Nephron (organoid): Measurements from ENCODE around the gene KCNJ4.
A peak's percentile ranks its signal among the peaks of the same experiment; 100 is the strongest.

Source experiments
- H3K27ac Mint-ChIP-seq, 3 experiments: 2 replicates each; pipeline ENCODE4 v1.8.0; 2020; ENCODE audit warnings: mixed read lengths in 3 of 3, mild to moderate bottlenecking in 2 of 3, moderate library complexity in 1 of 3
- H3K27me3 Mint-ChIP-seq: 2 replicates; pipeline ENCODE4 v1.8.0; 2021; ENCODE audit warnings: low read depth, mild to moderate bottlenecking, moderate library complexity, mixed read lengths
- H3K36me3 Mint-ChIP-seq: 2 replicates; pipeline ENCODE4 v1.8.0; 2020; ENCODE audit warnings: low read depth, mixed read lengths
- H3K4me1 Mint-ChIP-seq: 2 replicates; pipeline ENCODE4 v1.8.0; 2020; ENCODE audit warnings: mixed read lengths
- H3K4me3 Mint-ChIP-seq, 3 experiments: 2 replicates each; pipeline ENCODE4 v1.8.0; 2020; ENCODE audit warnings: mild to moderate bottlenecking in 3 of 3, mixed read lengths in 3 of 3, moderate library complexity in 2 of 3
- H3K9me3 Mint-ChIP-seq: 2 replicates; pipeline ENCODE4 v1.8.0; 2020; ENCODE audit warnings: mixed read lengths
- TF ChIP-seq, protein P1 (sequence below), 3 experiments: fragments of 200-600 bp; sonication (generic); IDR thresholded peaks; one replicate each; pipeline ENCODE4 v1.5.0; 2021; ENCODE audit warnings: antibody characterized with exemption in 3 of 3; ENCODE audit not compliant: unreplicated experiment in 3 of 3

The KCNJ4 gene

GRCh38 chr22:38464992-38465672, 10.1 kb upstream of the KCNJ4 start:
- peaks cover 53% of the 10 kb centered on the region for H3K27me3 Mint-ChIP-seq
- no peaks in the 10 kb centered on the region for H3K36me3 Mint-ChIP-seq
- H3K4me1 Mint-ChIP-seq = peaks cover 19% of the 10 kb centered on the region
- H3K9me3 Mint-ChIP-seq = no peaks in the 10 kb centered on the region
- no peak overlapping the region for H3K27ac Mint-ChIP-seq
- TF ChIP-seq, protein P1, sequence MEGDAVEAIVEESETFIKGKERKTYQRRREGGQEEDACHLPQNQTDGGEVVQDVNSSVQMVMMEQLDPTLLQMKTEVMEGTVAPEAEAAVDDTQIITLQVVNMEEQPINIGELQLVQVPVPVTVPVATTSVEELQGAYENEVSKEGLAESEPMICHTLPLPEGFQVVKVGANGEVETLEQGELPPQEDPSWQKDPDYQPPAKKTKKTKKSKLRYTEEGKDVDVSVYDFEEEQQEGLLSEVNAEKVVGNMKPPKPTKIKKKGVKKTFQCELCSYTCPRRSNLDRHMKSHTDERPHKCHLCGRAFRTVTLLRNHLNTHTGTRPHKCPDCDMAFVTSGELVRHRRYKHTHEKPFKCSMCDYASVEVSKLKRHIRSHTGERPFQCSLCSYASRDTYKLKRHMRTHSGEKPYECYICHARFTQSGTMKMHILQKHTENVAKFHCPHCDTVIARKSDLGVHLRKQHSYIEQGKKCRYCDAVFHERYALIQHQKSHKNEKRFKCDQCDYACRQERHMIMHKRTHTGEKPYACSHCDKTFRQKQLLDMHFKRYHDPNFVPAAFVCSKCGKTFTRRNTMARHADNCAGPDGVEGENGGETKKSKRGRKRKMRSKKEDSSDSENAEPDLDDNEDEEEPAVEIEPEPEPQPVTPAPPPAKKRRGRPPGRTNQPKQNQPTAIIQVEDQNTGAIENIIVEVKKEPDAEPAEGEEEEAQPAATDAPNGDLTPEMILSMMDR (IDR thresholded peaks at IDR 0.05; ENCODE audit: unreplicated experiment in 3 of 3) = no peak
- no peak overlapping the region for H3K4me3 Mint-ChIP-seq

- Mint-ChIP-seq H3K9me3 (no peaks in the 10 kb centered on the region), H3K27ac (peak overlapping the region; percentile 54 to 81 (median 74)), H3K4me3 (peak overlapping the region; percentile 69 to 77 (median 71)), H3K36me3 (no peaks in the 10 kb centered on the region), H3K27me3 (peaks cover 62% of the 10 kb centered on the region), H3K4me1 (peaks cover 23% of the 10 kb centered on the region)
- TF ChIP-seq, protein P1 (IDR thresholded peaks at IDR 0.05; ENCODE audit: unreplicated experiment in 3 of 3) = no peak
Observed at GRCh38 chr22:38462960-38463784, 8.2 kb upstream of the KCNJ4 start.

GRCh38 chr22:38461414-38462081, 6.5 kb upstream of the KCNJ4 start:
- Mint-ChIP-seq H3K9me3 (no peaks in the 10 kb centered on the region), H3K4me3 (peak overlapping the region; percentile 24 to 62 (median 27)), H3K36me3 (no peaks in the 10 kb centered on the region), H3K4me1 (peaks cover 36% of the 10 kb centered on the region), H3K27me3 (peaks cover 70% of the 10 kb centered on the region), H3K27ac (peak overlapping the region in 2 of 3 experiments; percentile 50 to 54)
- TF ChIP-seq, protein P1 (IDR thresholded peaks at IDR 0.05; ENCODE audit: unreplicated experiment in 3 of 3) = no peak

GRCh38 chr22:38461057-38461413, 6.0 kb upstream of the KCNJ4 start:
- TF ChIP-seq, protein P1 (IDR thresholded peaks at IDR 0.05; ENCODE audit: unreplicated experiment in 3 of 3) = no peak
- Mint-ChIP-seq H3K9me3 (no peaks in the 10 kb centered on the region), H3K27ac (no peak overlapping the region), H3K4me1 (peaks cover 39% of the 10 kb centered on the region), H3K4me3 (peak overlapping the region in 1 of 3 experiments; percentile 62), H3K36me3 (no peaks in the 10 kb centered on the region), H3K27me3 (peaks cover 74% of the 10 kb centered on the region)

- peak overlapping the region; percentile 1 to 36 (median 7) for H3K4me3 Mint-ChIP-seq
- H3K9me3 Mint-ChIP-seq = no peaks in the 10 kb centered on the region
- peaks cover 39% of the 10 kb centered on the region for H3K4me1 Mint-ChIP-seq
- peak overlapping the region in 2 of 3 experiments; percentile 5 to 6 for H3K27ac Mint-ChIP-seq
- peaks cover 74% of the 10 kb centered on the region for H3K27me3 Mint-ChIP-seq
- TF ChIP-seq, protein P1 (IDR thresholded peaks at IDR 0.05; ENCODE audit: unreplicated experiment in 3 of 3) = no peak
- no peaks in the 10 kb centered on the region for H3K36me3 Mint-ChIP-seq
Observed at GRCh38 chr22:38460426-38460840, 5.4 kb upstream of the KCNJ4 start.
